ENCODE measurements around the gene DCAF10.
A peak's percentile ranks its signal among the peaks of the same experiment; 100 is the strongest.
"Not testable (repeated sequence)": the region's sequence is repeated elsewhere in the genome, so short reads cannot be mapped to it uniquely, and the experiment has no call there.

The DCAF10 gene

GRCh38 chr9:37801959-37802711 lies 1.5 kb downstream of the DCAF10 start:
- H3K4me3 ChIP-seq (ENCODE audit: low read depth, low read length) = peak overlapping the region; percentile 88
- TF ChIP-seq, protein P1, sequence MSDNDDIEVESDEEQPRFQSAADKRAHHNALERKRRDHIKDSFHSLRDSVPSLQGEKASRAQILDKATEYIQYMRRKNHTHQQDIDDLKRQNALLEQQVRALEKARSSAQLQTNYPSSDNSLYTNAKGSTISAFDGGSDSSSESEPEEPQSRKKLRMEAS (IDR thresholded peaks at IDR 0.05; ENCODE audit: low read depth, low read length) = no peak
- no peak for TF ChIP-seq CTCF (IDR thresholded peaks at IDR 0.05; ENCODE audit: low read depth, low read length)
- TF ChIP-seq MYC (IDR thresholded peaks at IDR 0.05; ENCODE audit: low read depth, low read length) = no peak
- no peak for TF ChIP-seq POLR2A (IDR thresholded peaks at IDR 0.05; ENCODE audit: extremely low read depth, insufficient read length)
- no peak for DNase-seq (ENCODE audit: low read depth)

- TF ChIP-seq POLR2A (IDR thresholded peaks at IDR 0.05; ENCODE audit: extremely low read depth, insufficient read length) (no peak), CTCF (IDR thresholded peaks at IDR 0.05; ENCODE audit: low read depth, low read length) (no peak), MYC (IDR thresholded peaks at IDR 0.05; ENCODE audit: low read depth, low read length) (no peak)
- TF ChIP-seq, protein P1 (IDR thresholded peaks at IDR 0.05; ENCODE audit: low read depth, low read length) = no peak
- H3K4me3 ChIP-seq (ENCODE audit: low read depth, low read length) = no peak overlapping the region
- no peak for DNase-seq (ENCODE audit: low read depth)
These were observed 5.7 kb downstream of the DCAF10 start for GRCh38 chr9:37806271-37806670.

- DNase-seq (ENCODE audit: low read depth); H3K4me3 ChIP-seq (ENCODE audit: low read depth, low read length): not testable (repeated sequence)
These were observed 9.1 kb downstream of the DCAF10 start for GRCh38 chr9:37809676-37810075.

- no peak for DNase-seq (ENCODE audit: low read depth)
- H3K4me3 ChIP-seq (ENCODE audit: low read depth, low read length) = no peak overlapping the region
- TF ChIP-seq, protein P1 (IDR thresholded peaks at IDR 0.05; ENCODE audit: low read depth, low read length) = no peak
These were observed 11.4 kb downstream of the DCAF10 start for GRCh38 chr9:37811906-37812476.

- TF ChIP-seq, protein P1 (IDR thresholded peaks at IDR 0.05; ENCODE audit: low read depth, low read length) = no peak
- TF ChIP-seq MYC (IDR thresholded peaks at IDR 0.05; ENCODE audit: low read depth, low read length) = no peak
- no peak for TF ChIP-seq CTCF (IDR thresholded peaks at IDR 0.05; ENCODE audit: low read depth, low read length)
- DNase-seq (ENCODE audit: low read depth) = no peak
- H3K4me3 ChIP-seq (ENCODE audit: low read depth, low read length) = no peak overlapping the region
These were observed 12.3 kb downstream of the DCAF10 start for GRCh38 chr9:37812773-37813379.

- H3K4me3 ChIP-seq (ENCODE audit: low read depth, low read length) = no peak overlapping the region
- DNase-seq (ENCODE audit: low read depth) = no peak
- TF ChIP-seq, protein P1 (IDR thresholded peaks at IDR 0.05; ENCODE audit: low read depth, low read length) = no peak
- TF ChIP-seq MYC (IDR thresholded peaks at IDR 0.05; ENCODE audit: low read depth, low read length) (no peak), POLR2A (IDR thresholded peaks at IDR 0.05; ENCODE audit: extremely low read depth, insufficient read length) (no peak), CTCF (IDR thresholded peaks at IDR 0.05; ENCODE audit: low read depth, low read length) (no peak)
These were observed 18.3 kb downstream of the DCAF10 start for GRCh38 chr9:37818849-37819248.
